ENCODE results near the gene CNTNAP2. TPM values are rescaled to one million over a fixed set of nuclear protein-coding genes. Genes with fewer than 3 reads are reported as not detected.

CNTNAP2 gene
- total and polyA plus RNA-seq, 7 experiments from 2014 or later: 0.02 to 0.48 (median 0.24) TPM; not detected in 2

GRCh38 chr7:146943483-146943882 is 826.9 kb downstream of the CNTNAP2 start:
- Mint-ChIP-seq H3K9me3 (peaks cover 0 to 19% (median 8%) of the 10 kb centered on the region in 11 donors), H3K27me3 (no peaks in the 10 kb centered on the region), H3K36me3 (no peaks in the 10 kb centered on the region), H3K4me1 (no peaks in the 10 kb centered on the region), H3K4me3 (no peak overlapping the region), H3K27ac (no peak overlapping the region)
- POLR2A ChIA-PET: no interaction called here
- no peaks in the 10 kb centered on the region for H3K36me3 ChIP-seq (ENCODE audit: control insufficient read depth in 2 of 3, insufficient read depth in 3 of 3, low read length in 3 of 3)
- H3K27ac ChIP-seq (ENCODE audit: low read depth, low read length): no peak overlapping the region
- H3K4me3 ChIP-seq (ENCODE audit: low read length): no peak overlapping the region
- intact Hi-C loops (cut with micrococcal nuclease): no loop called here
- no peaks in the 10 kb centered on the region for H3K27me3 ChIP-seq (ENCODE audit: control insufficient read depth in 2 of 2, insufficient read depth in 2 of 2, low read length in 2 of 2)
- ATAC-seq (no peak), DNase-seq (no peak)
- CTCF ChIA-PET: no interaction called here
- H3K4me1 ChIP-seq (ENCODE audit: control insufficient read depth in 2 of 2, insufficient read depth in 2 of 2, low read length in 2 of 2): no peaks in the 10 kb centered on the region
- H3K9me3 ChIP-seq (ENCODE audit: control insufficient read depth in 2 of 3, low read length in 3 of 3): no peaks in the 10 kb centered on the region

GRCh38 chr7:146948703-146949102 is 832.1 kb downstream of the CNTNAP2 start:
- H3K4me3 Mint-ChIP-seq: no peak overlapping the region
- no peaks in the 10 kb centered on the region for H3K4me1 Mint-ChIP-seq
- no peak for ATAC-seq
- DNase-seq: no peak
- H3K36me3 ChIP-seq (ENCODE audit: control insufficient read depth in 2 of 3, insufficient read depth in 3 of 3, low read length in 3 of 3): no peaks in the 10 kb centered on the region
- no peaks in the 10 kb centered on the region for H3K4me1 ChIP-seq (ENCODE audit: control insufficient read depth in 2 of 2, insufficient read depth in 2 of 2, low read length in 2 of 2)
- H3K9me3 ChIP-seq (ENCODE audit: control insufficient read depth in 2 of 3, low read length in 3 of 3): no peaks in the 10 kb centered on the region
- no peaks in the 10 kb centered on the region for H3K27me3 ChIP-seq (ENCODE audit: control insufficient read depth in 2 of 2, insufficient read depth in 2 of 2, low read length in 2 of 2)
- CTCF ChIA-PET: no interaction called here
- H3K36me3 Mint-ChIP-seq: no peaks in the 10 kb centered on the region
- no peaks in the 10 kb centered on the region for H3K27me3 Mint-ChIP-seq
- no peak overlapping the region for H3K4me3 ChIP-seq (ENCODE audit: low read length)
- no peak overlapping the region for H3K27ac ChIP-seq (ENCODE audit: low read depth, low read length)
- no peak overlapping the region for H3K27ac Mint-ChIP-seq
- H3K9me3 Mint-ChIP-seq: peaks cover 0 to 23% (median 8%) of the 10 kb centered on the region in 11 donors
- intact Hi-C loops (cut with micrococcal nuclease): no loop called here
- POLR2A ChIA-PET: no interaction called here

GRCh38 chr7:146956321-146956720 is 839.7 kb downstream of the CNTNAP2 start:
- ChIA-PET CTCF (no interaction called here), POLR2A (no interaction called here)
- intact Hi-C loops (cut with micrococcal nuclease): no loop called here
- ATAC-seq (no peak), DNase-seq (no peak)
- Histone ChIP-seq H3K27ac (ENCODE audit: low read depth, low read length) (no peak overlapping the region), H3K9me3 (ENCODE audit: control insufficient read depth in 2 of 3, low read length in 3 of 3) (no peaks in the 10 kb centered on the region), H3K4me3 (ENCODE audit: low read length) (no peak overlapping the region), H3K4me1 (ENCODE audit: control insufficient read depth in 2 of 2, insufficient read depth in 2 of 2, low read length in 2 of 2) (no peaks in the 10 kb centered on the region), H3K36me3 (ENCODE audit: control insufficient read depth in 2 of 3, insufficient read depth in 3 of 3, low read length in 3 of 3) (no peaks in the 10 kb centered on the region), H3K27me3 (ENCODE audit: control insufficient read depth in 2 of 2, insufficient read depth in 2 of 2, low read length in 2 of 2) (no peaks in the 10 kb centered on the region)
- Mint-ChIP-seq H3K9me3 (peaks cover 0 to 16% (median 7%) of the 10 kb centered on the region in 11 donors), H3K4me1 (no peaks in the 10 kb centered on the region), H3K27ac (no peak overlapping the region), H3K27me3 (no peaks in the 10 kb centered on the region), H3K4me3 (no peak overlapping the region), H3K36me3 (peaks cover 0 to 3% (median 0%) of the 10 kb centered on the region in 5 donors)

DNA sequence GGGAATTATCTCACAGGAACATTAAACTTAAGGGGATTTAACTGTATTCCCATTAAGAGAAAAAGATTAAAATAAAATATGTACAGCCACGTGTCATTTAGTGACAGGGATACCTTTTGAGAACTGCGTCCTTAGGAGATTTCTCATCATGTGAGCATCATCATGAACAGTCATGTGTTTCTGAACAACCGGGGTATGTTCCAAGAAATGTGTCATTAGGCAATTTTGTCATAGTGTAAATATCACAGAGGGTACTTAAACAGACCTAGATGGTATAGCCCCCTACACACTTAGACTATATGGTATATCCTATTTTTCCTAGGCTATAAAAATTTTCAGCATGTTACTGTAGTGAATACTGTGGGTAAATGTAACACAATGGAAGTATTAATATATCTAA is 840.3 kb downstream of the CNTNAP2 start:
- no peaks in the 10 kb centered on the region for H3K27me3 Mint-ChIP-seq
- CTCF ChIA-PET: no interaction called here
- no peaks in the 10 kb centered on the region for H3K9me3 ChIP-seq (ENCODE audit: control insufficient read depth in 2 of 3, low read length in 3 of 3)

DNA sequence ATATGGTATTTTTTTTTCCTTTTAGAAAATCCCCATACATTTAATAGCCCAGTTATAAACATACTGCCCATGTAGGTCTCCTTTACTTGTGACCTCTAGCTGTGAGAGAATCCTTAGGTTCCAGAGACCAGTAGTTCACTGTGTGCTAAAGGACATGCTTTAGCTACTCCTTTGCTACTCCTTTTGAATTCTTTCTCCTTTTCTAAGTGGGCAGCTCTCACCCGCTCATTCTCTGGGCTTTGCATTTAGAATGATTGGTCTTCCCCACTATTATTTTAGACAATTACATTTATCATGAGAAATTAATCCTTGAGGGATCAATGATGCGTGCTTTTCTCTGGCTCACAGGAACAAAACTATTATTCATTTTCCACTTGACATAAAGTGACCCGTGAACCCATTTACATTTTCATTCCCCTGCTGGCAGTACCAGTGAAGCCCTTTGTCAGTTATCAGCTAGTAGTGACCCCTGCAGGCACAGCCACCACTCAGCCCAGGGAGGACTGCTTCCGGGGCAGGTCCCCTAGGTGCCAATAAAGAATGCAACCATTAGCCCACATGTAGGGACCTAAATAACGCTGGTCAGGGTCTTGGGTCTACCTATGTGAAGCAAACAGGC is 844.3 kb downstream of the CNTNAP2 start:
- Mint-ChIP-seq H3K36me3 (peaks cover 0 to 3% (median 0%) of the 10 kb centered on the region in 5 donors), H3K27me3 (no peaks in the 10 kb centered on the region), H3K4me1 (no peaks in the 10 kb centered on the region), H3K9me3 (peaks cover 0 to 15% (median 6%) of the 10 kb centered on the region in 11 donors), H3K27ac (no peak overlapping the region), H3K4me3 (no peak overlapping the region)
- H3K4me1 ChIP-seq (ENCODE audit: control insufficient read depth in 2 of 2, insufficient read depth in 2 of 2, low read length in 2 of 2): no peaks in the 10 kb centered on the region
- no peak for DNase-seq
- no peaks in the 10 kb centered on the region for H3K27me3 ChIP-seq (ENCODE audit: control insufficient read depth in 2 of 2, insufficient read depth in 2 of 2, low read length in 2 of 2)
- H3K9me3 ChIP-seq (ENCODE audit: control insufficient read depth in 2 of 3, low read length in 3 of 3): no peaks in the 10 kb centered on the region
- H3K36me3 ChIP-seq (ENCODE audit: control insufficient read depth in 2 of 3, insufficient read depth in 3 of 3, low read length in 3 of 3): no peaks in the 10 kb centered on the region
- ChIA-PET POLR2A (no interaction called here), CTCF (no interaction called here)
- no peak overlapping the region for H3K27ac ChIP-seq (ENCODE audit: low read depth, low read length)
- ATAC-seq: no peak
- no peak overlapping the region for H3K4me3 ChIP-seq (ENCODE audit: low read length)
- intact Hi-C loops (cut with micrococcal nuclease): no loop called here

More for the DNA sequence above, 840.3 kb downstream of the CNTNAP2 start:
- no peak overlapping the region for H3K27ac Mint-ChIP-seq
- no peaks in the 10 kb centered on the region for H3K4me1 Mint-ChIP-seq
- POLR2A ChIA-PET: no interaction called here
- H3K4me3 ChIP-seq (ENCODE audit: low read length): no peak overlapping the region
- no peak overlapping the region for H3K27ac ChIP-seq (ENCODE audit: low read depth, low read length)
- DNase-seq (no peak), ATAC-seq (no peak)
- intact Hi-C loops (cut with micrococcal nuclease): no loop called here
- H3K36me3 ChIP-seq (ENCODE audit: control insufficient read depth in 2 of 3, insufficient read depth in 3 of 3, low read length in 3 of 3): no peaks in the 10 kb centered on the region
- H3K4me3 Mint-ChIP-seq: no peak overlapping the region
- H3K4me1 ChIP-seq (ENCODE audit: control insufficient read depth in 2 of 2, insufficient read depth in 2 of 2, low read length in 2 of 2): no peaks in the 10 kb centered on the region
- peaks cover 0 to 14% (median 6%) of the 10 kb centered on the region in 11 donors for H3K9me3 Mint-ChIP-seq
- H3K27me3 ChIP-seq (ENCODE audit: control insufficient read depth in 2 of 2, insufficient read depth in 2 of 2, low read length in 2 of 2): no peaks in the 10 kb centered on the region
- peaks cover 0 to 3% (median 0%) of the 10 kb centered on the region in 5 donors for H3K36me3 Mint-ChIP-seq

DNA sequence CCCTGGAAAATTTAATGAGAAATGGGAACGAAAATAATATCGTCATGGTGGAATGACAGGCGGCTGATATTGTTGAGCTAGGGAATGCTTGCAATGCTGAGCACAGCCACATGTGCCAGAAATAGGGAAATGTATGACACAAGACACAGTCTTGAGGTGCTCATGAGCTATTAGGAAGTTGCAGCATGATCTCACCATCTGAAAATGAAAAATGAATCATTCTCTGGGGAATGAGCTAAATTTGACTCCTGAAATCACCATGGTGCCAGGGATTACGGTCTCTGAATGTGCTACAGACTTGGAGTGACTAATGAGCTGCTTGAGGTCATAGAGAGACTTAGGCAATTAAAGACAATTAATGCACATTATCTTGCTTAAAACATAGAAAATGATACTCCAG is 845.0 kb downstream of the CNTNAP2 start:
- intact Hi-C loops (cut with micrococcal nuclease): no loop called here

DNA sequence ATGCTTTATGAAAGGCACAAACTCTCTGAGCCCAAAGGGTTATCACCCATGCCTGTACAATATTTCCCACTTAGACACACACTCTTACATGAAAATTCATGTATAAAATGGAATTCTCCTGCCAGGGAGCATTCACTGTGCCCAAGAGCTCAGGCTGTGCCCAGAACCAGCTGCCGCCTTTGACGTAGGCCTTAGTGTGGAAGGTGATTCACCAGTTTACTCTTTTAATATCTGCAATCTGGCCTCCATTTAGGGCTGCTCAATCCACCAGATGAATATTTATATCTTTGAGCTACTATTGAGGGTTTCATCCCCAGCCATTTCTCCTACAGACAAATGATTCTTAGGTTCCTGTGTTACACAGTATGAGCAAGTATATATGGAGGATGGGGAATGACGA is 849.7 kb downstream of the CNTNAP2 start:
- POLR2A ChIA-PET: no interaction called here
- intact Hi-C loops (cut with micrococcal nuclease): no loop called here
- no peak for ATAC-seq

More for the DNA sequence above, 845.0 kb downstream of the CNTNAP2 start:
- H3K27ac ChIP-seq (ENCODE audit: low read depth, low read length): no peak overlapping the region
- Mint-ChIP-seq H3K4me3 (no peak overlapping the region), H3K27ac (no peak overlapping the region), H3K27me3 (no peaks in the 10 kb centered on the region), H3K9me3 (peaks cover 0 to 15% (median 6%) of the 10 kb centered on the region in 11 donors), H3K4me1 (no peaks in the 10 kb centered on the region), H3K36me3 (peaks cover 0 to 3% (median 0%) of the 10 kb centered on the region in 5 donors)
- CTCF ChIA-PET: no interaction called here
- no peak overlapping the region for H3K4me3 ChIP-seq (ENCODE audit: low read length)
- H3K27me3 ChIP-seq (ENCODE audit: control insufficient read depth in 2 of 2, insufficient read depth in 2 of 2, low read length in 2 of 2): no peaks in the 10 kb centered on the region
- POLR2A ChIA-PET: no interaction called here
- ATAC-seq (no peak), DNase-seq (no peak)
- no peaks in the 10 kb centered on the region for H3K9me3 ChIP-seq (ENCODE audit: control insufficient read depth in 2 of 3, low read length in 3 of 3)
- no peaks in the 10 kb centered on the region for H3K4me1 ChIP-seq (ENCODE audit: control insufficient read depth in 2 of 2, insufficient read depth in 2 of 2, low read length in 2 of 2)
- no peaks in the 10 kb centered on the region for H3K36me3 ChIP-seq (ENCODE audit: control insufficient read depth in 2 of 3, insufficient read depth in 3 of 3, low read length in 3 of 3)

More for the DNA sequence above, 849.7 kb downstream of the CNTNAP2 start:
- Mint-ChIP-seq H3K4me1 (no peaks in the 10 kb centered on the region), H3K36me3 (no peaks in the 10 kb centered on the region), H3K27ac (no peak overlapping the region), H3K4me3 (no peak overlapping the region), H3K27me3 (no peaks in the 10 kb centered on the region), H3K9me3 (peaks cover 0 to 10% (median 0%) of the 10 kb centered on the region in 11 donors)
- Histone ChIP-seq H3K36me3 (ENCODE audit: control insufficient read depth in 2 of 3, insufficient read depth in 3 of 3, low read length in 3 of 3) (no peaks in the 10 kb centered on the region), H3K4me1 (ENCODE audit: control insufficient read depth in 2 of 2, insufficient read depth in 2 of 2, low read length in 2 of 2) (no peaks in the 10 kb centered on the region), H3K27ac (ENCODE audit: low read depth, low read length) (no peak overlapping the region), H3K27me3 (ENCODE audit: control insufficient read depth in 2 of 2, insufficient read depth in 2 of 2, low read length in 2 of 2) (no peaks in the 10 kb centered on the region), H3K4me3 (ENCODE audit: low read length) (no peak overlapping the region), H3K9me3 (ENCODE audit: control insufficient read depth in 2 of 3, low read length in 3 of 3) (no peaks in the 10 kb centered on the region)
- no peak for DNase-seq
- CTCF ChIA-PET: interaction anchor here (0.6 kb wide), 1 partner anchor 1173 kb away, joined by 3 read pairs; no protein-coding TSS in a partner anchor
